Mucosa of descending colon (tissue), 3 donors: ENCODE results near the gene FAM131C. TPM values are rescaled to one million over a fixed set of nuclear protein-coding genes. Genes with fewer than 3 reads are reported as not detected.

ENCODE experiments used
- ATAC-seq: fragments of 200-7000 bp; cut with Tn5 transposase; one replicate; pipeline ENCODE4 v1.9.1; 2020; ENCODE audit warnings: mild to moderate bottlenecking, moderate library complexity
- DNase-seq, 3 donors: peaks; one replicate each; pipeline ENCODE4 v3.0.0-alpha.2; 2020
- H3K36me3 ChIP-seq: fragments of 200-600 bp; one replicate; pipeline ENCODE4 v1.8.0; 2021; ENCODE audit warnings: low read depth, mild to moderate bottlenecking
- H3K4me1 ChIP-seq: fragments of 200-600 bp; one replicate; pipeline ENCODE4 v1.8.0; 2021; ENCODE audit warnings: low read depth, mild to moderate bottlenecking
- H3K4me3 ChIP-seq: fragments of 200-600 bp; one replicate; pipeline ENCODE4 v1.8.0; 2021; ENCODE audit warnings: mild to moderate bottlenecking
- H3K9me3 ChIP-seq: fragments of 200-600 bp; one replicate; pipeline ENCODE4 v1.8.0; 2021; ENCODE audit warnings: mild to moderate bottlenecking
- intact Hi-C, 2 donors: fragments of 100-400 bp; cut with DNase I in 1 of 2; cut with micrococcal nuclease in 1 of 2; formaldehyde crosslinking; loops; one replicate each; pipeline versions ENCODE4 v1.11.0 to v1.11.1; 2022; cut with DNase I, micrococcal nuclease
- total RNA-seq, 3 donors: library from RNA; stranded (reverse); fragmentation: NEBNext Ultra II Directional in 2 of 3; extraction: Animal tissue kit (Norgen Biotek cat#: 25700) in 2 of 3; gene quantifications; one replicate each; pipeline versions ENCODE4 v1.2.1 to v1.2.4, GENCODE V29; 2021 to 2023
- TF ChIP-seq, protein P1 (sequence below): fragments of 200-600 bp; IDR thresholded peaks from one replicate; pipeline ENCODE4 v1.8.0; 2022; ENCODE audit warnings: antibody characterized with exemption, mild to moderate bottlenecking
- donor health status: DM: no; HTN: no; CAD: no; lungs with moderate emphysema.
- donor health status: DM: no; HTN: no; CAD: no.
- donor health status: DM: no; HTN: yes; CAD: no.

Gene FAM131C
- total RNA-seq, 3 donors from 2014 or later, result 3.5 TPM; not detected in 2

- Histone ChIP-seq H3K36me3 (no peaks in the 10 kb centered on the region), H3K4me3 (no peak overlapping the region), H3K4me1 (peaks cover 14% of the 10 kb centered on the region), H3K9me3 (no peaks in the 10 kb centered on the region)
- intact Hi-C loops, result loop anchor here (2.0 to 10.0 kb wide), 3 partner anchors 108 to 278 kb away; no protein-coding TSS in a partner anchor
- peak; percentile 74 for ATAC-seq
- DNase-seq, result peak; percentile 76 to 91 (median 86)
- TF ChIP-seq, protein P1, sequence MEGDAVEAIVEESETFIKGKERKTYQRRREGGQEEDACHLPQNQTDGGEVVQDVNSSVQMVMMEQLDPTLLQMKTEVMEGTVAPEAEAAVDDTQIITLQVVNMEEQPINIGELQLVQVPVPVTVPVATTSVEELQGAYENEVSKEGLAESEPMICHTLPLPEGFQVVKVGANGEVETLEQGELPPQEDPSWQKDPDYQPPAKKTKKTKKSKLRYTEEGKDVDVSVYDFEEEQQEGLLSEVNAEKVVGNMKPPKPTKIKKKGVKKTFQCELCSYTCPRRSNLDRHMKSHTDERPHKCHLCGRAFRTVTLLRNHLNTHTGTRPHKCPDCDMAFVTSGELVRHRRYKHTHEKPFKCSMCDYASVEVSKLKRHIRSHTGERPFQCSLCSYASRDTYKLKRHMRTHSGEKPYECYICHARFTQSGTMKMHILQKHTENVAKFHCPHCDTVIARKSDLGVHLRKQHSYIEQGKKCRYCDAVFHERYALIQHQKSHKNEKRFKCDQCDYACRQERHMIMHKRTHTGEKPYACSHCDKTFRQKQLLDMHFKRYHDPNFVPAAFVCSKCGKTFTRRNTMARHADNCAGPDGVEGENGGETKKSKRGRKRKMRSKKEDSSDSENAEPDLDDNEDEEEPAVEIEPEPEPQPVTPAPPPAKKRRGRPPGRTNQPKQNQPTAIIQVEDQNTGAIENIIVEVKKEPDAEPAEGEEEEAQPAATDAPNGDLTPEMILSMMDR, result peak; percentile 69
These were observed 5.6 kb upstream of the FAM131C start for GRCh38 chr1:16078925-16079656.

GRCh38 chr1:16077406-16078245, 4.2 kb upstream of the FAM131C start:
- H3K9me3 ChIP-seq, result no peaks in the 10 kb centered on the region
- no peaks in the 10 kb centered on the region for H3K36me3 ChIP-seq
- DNase-seq (peak in 1 of 3 donors; percentile 3), ATAC-seq (no peak)
- TF ChIP-seq, protein P1, result no peak
- H3K4me1 ChIP-seq, result peaks cover 6% of the 10 kb centered on the region
- H3K4me3 ChIP-seq, result no peak overlapping the region
- intact Hi-C loops, result loop anchor here (2.0 to 10.0 kb wide), 3 partner anchors 109 to 280 kb away; no protein-coding TSS in a partner anchor

DNA sequence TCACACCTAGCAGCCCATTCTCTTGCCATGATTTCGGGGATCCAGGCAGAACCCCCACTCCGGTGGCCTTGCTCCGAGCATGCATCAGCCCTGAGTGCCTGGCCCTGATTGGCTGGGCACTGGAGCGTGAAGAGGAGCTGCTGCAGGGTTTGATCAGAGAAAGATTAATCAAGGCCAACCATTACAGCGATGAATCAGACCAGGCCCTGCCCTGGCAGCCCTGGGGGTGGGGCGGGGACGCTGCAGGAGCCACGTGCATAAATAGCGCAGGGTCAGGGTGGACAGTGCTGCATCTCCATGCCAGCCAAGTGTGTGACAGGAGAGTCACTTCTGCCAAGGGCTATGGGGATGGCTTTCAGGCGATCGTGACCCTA, 3.4 kb upstream of the FAM131C start:
- H3K9me3 ChIP-seq, result no peaks in the 10 kb centered on the region
- H3K4me3 ChIP-seq, result no peak overlapping the region
- no peak for DNase-seq
- intact Hi-C loops, result loop anchor here (5.0 to 10.0 kb wide), 2 partner anchors 168 to 280 kb away; no protein-coding TSS in a partner anchor
- no peaks in the 10 kb centered on the region for H3K36me3 ChIP-seq
- peaks cover 4% of the 10 kb centered on the region for H3K4me1 ChIP-seq
- TF ChIP-seq, protein P1, result no peak
- ATAC-seq, result peak; percentile 6

DNA sequence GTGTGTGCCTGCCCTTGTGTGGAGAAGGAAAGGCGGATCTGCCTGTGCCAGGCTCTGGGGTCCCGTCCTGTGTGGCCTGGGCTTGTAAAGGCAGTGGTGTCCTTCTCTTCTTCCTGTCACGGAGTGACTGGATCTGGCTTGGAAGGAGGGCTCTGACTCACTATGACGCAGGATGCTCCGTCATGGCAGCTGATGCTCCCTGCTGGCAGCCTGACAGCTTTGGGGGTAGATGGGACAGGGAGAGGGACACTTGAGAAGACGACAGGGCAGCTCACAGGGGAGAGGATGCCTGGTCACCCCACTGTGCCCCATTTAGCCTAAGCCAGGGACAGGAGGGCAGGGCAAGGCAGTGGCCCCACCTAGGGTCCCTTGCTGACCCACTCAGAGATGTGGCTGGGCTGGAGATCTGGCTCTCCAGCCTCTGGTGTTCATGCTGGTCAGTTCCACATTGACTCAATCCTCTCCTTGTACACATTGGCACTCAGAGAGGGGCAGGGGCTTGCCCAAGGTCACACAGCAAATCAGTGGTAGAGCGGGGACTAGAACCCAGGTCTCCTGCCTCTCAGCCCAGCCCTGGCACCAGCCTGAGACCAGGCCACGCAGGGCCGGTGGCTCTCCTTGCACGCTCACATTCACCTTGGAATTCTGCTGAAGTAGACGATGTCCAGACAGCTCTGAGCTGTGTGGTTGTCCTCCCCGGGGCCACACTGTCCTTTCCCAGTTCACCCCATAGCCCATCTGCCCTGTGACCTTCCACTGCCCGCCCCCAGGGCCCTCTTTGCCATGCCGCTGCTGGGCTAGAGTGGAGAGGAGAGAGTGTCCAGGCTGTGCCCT, 2.8 kb upstream of the FAM131C start:
- Histone ChIP-seq H3K9me3 (no peaks in the 10 kb centered on the region), H3K36me3 (no peaks in the 10 kb centered on the region), H3K4me3 (no peak overlapping the region), H3K4me1 (peaks cover 4% of the 10 kb centered on the region)
- ATAC-seq (no peak), DNase-seq (no peak)
- intact Hi-C loops, result loop anchor here (5.0 to 10.0 kb wide), 2 partner anchors 169 to 281 kb away; no protein-coding TSS in a partner anchor
- TF ChIP-seq, protein P1, result no peak
